DND-41 (cell line): ENCODE measurements around the gene SPI1.
A peak's percentile ranks its signal among the peaks of the same experiment; 100 is the strongest.

Experiments used
- ATAC-seq: fragments of 200-7000 bp; cut with Tn5 transposase; 3 replicates; pipeline ENCODE4 v1.9.1; 2021; ENCODE audit warnings: low read depth; ENCODE audit not compliant: insufficient read depth
- DNase-seq: peaks from one replicate; pipeline ENCODE4 v3.0.0-alpha.2; 2020
- H2AFZ ChIP-seq: 2 replicates; pipeline ENCODE4 v1.6.0; 2012; ENCODE audit warnings: low read depth, low read length
- H3K27ac ChIP-seq: 2 replicates; pipeline ENCODE4 v1.5.1; 2012; ENCODE audit warnings: low read length, inconsistent platforms
- H3K27me3 ChIP-seq: fragments of 200-600 bp; sonication (generic); 2 replicates; pipeline ENCODE4 v1.6.0; 2012; ENCODE audit warnings: low read length, mild to moderate bottlenecking, inconsistent platforms; ENCODE audit not compliant: insufficient read depth, poor library complexity
- H3K36me3 ChIP-seq: 2 replicates; pipeline ENCODE4 v1.5.1; 2012; ENCODE audit warnings: low read length, inconsistent platforms; ENCODE audit not compliant: insufficient read depth
- H3K4me1 ChIP-seq: 2 replicates; pipeline ENCODE4 v1.5.1; 2012; ENCODE audit warnings: mild to moderate bottlenecking, low read length; ENCODE audit not compliant: insufficient read depth
- H3K4me2 ChIP-seq: 2 replicates; pipeline ENCODE4 v1.6.0; 2012; ENCODE audit warnings: mild to moderate bottlenecking, moderate library complexity, low read length, inconsistent platforms; ENCODE audit not compliant: insufficient read depth
- H3K4me3 ChIP-seq, 2 experiments: fragments of 200-600 bp in 1 of 2; shearing (Covaris generic) in 1 of 2; 2 replicates each; pipeline ENCODE4 v1.5.1; 2012 to 2016; ENCODE audit warnings: inconsistent platforms in 2 of 2, low read length in 2 of 2, mild to moderate bottlenecking in 2 of 2, low read depth in 1 of 2, moderate library complexity in 1 of 2
- H3K79me2 ChIP-seq: 2 replicates; pipeline ENCODE4 v1.6.0; 2012; ENCODE audit warnings: low read length, inconsistent platforms; ENCODE audit not compliant: insufficient read depth
- H3K9ac ChIP-seq: 2 replicates; pipeline ENCODE4 v1.6.0; 2012; ENCODE audit warnings: low read depth, mild to moderate bottlenecking, inconsistent platforms, low read length, moderate library complexity
- H3K9me3 ChIP-seq: 2 replicates; pipeline ENCODE4 v1.5.1; 2012; ENCODE audit warnings: low read length, moderate library complexity, mild to moderate bottlenecking, inconsistent platforms; ENCODE audit not compliant: insufficient read depth, severe bottlenecking
- H4K20me1 ChIP-seq: 2 replicates; pipeline ENCODE4 v1.6.0; 2012; ENCODE audit warnings: low read length; ENCODE audit not compliant: insufficient read depth
- CTCF ChIP-seq: IDR thresholded peaks from 2 replicates; pipeline ENCODE4 v1.5.1; 2012; ENCODE audit warnings: borderline replicate concordance, low read length, moderate library complexity, mild to moderate bottlenecking; ENCODE audit not compliant: poor library complexity, severe bottlenecking; ENCODE audit errors: extremely low read depth
- EZH2 ChIP-seq: IDR thresholded peaks from 3 replicates; pipeline ENCODE4 v1.6.1; 2012; ENCODE audit warnings: borderline replicate concordance, low read depth, mild to moderate bottlenecking, moderate library complexity, low read length, inconsistent platforms; ENCODE audit not compliant: severe bottlenecking

SPI1 gene

GRCh38 chr11:47415091-47415854, 36.9 kb upstream of the SPI1 start:
- H3K27ac ChIP-seq = no peak overlapping the region
- H3K36me3 ChIP-seq = peaks cover 70% of the 10 kb centered on the region
- TF ChIP-seq EZH2 (no peak), CTCF (no peak)

GRCh38 chr11:47414685-47415070, 36.3 kb upstream of the SPI1 start:
- Histone ChIP-seq H3K9ac (no peak overlapping the region), H3K27ac (no peak overlapping the region), H3K79me2 (no peaks in the 10 kb centered on the region), H2AFZ (no peak overlapping the region), H3K27me3 (no peaks in the 10 kb centered on the region), H3K9me3 (no peaks in the 10 kb centered on the region), H3K4me2 (no peak overlapping the region), H3K4me3 (no peak overlapping the region), H4K20me1 (no peaks in the 10 kb centered on the region; the same call in 1 of the 2 replicates), H3K4me1 (peaks cover 7% of the 10 kb centered on the region), H3K36me3 (peaks cover 64% of the 10 kb centered on the region)
- TF ChIP-seq CTCF = no peak
- TF ChIP-seq EZH2 = no peak
- DNase-seq (no peak), ATAC-seq (no peak)

More at GRCh38 chr11:47415091-47415854, 36.9 kb upstream of the SPI1 start:
- Histone ChIP-seq H3K27me3 (no peaks in the 10 kb centered on the region), H3K9me3 (no peaks in the 10 kb centered on the region), H3K4me2 (no peak overlapping the region), H3K79me2 (no peaks in the 10 kb centered on the region), H3K9ac (no peak overlapping the region), H2AFZ (no peak overlapping the region), H4K20me1 (no peaks in the 10 kb centered on the region; the same call in 1 of the 2 replicates), H3K4me1 (0 out of 2 replicates have a peak, but pooled peaks cover 1% of the 10 kb centered on the region), H3K4me3 (no peak overlapping the region)
- DNase-seq = no peak
- peak; percentile 36 for ATAC-seq

- H3K9me3 ChIP-seq = no peaks in the 10 kb centered on the region
- H3K27ac ChIP-seq = no peak overlapping the region
- no peak overlapping the region for H2AFZ ChIP-seq
- ATAC-seq (no peak), DNase-seq (no peak)
- H3K79me2 ChIP-seq = peaks cover under 1% of the 10 kb centered on the region; the same call in 1 of the 2 replicates
- no peak overlapping the region for H3K4me3 ChIP-seq
- no peak overlapping the region for H3K4me2 ChIP-seq
- H3K9ac ChIP-seq = no peak overlapping the region
- no peaks in the 10 kb centered on the region; the same call in 1 of the 2 replicates for H4K20me1 ChIP-seq
- no peak for TF ChIP-seq EZH2
- no peak for TF ChIP-seq CTCF
- H3K36me3 ChIP-seq = peaks cover 61% of the 10 kb centered on the region
- H3K27me3 ChIP-seq = no peaks in the 10 kb centered on the region
- peaks cover 13% of the 10 kb centered on the region for H3K4me1 ChIP-seq
These were observed 35.7 kb upstream of the SPI1 start for GRCh38 chr11:47413908-47414684.
